ENCODE data around the gene GRID1.

GRCh38 chr10:85997544-85997943, 369.1 kb downstream of the GRID1 start:
- TF ChIP-seq CTCF (IDR thresholded peaks at IDR 0.05; ENCODE audit: low read length) (no peak), EZH2 (IDR thresholded peaks at IDR 0.05; ENCODE audit: borderline replicate concordance, low read length) (no peak)
